Gastroesophageal sphincter (tissue), 4 donors: ENCODE results near the gene ZNF726. TPM values are rescaled to one million over a fixed set of nuclear protein-coding genes. Genes with fewer than 3 reads are reported as not detected.
"Not testable (repeated sequence)": the region's sequence is repeated elsewhere in the genome, so short reads cannot be mapped to it uniquely, and the experiment has no call there.

Experiments used
- ATAC-seq: fragments of 150-250 bp; one replicate; pipeline ENCODE4 v1.9.1; 2016; ENCODE audit warnings: mild to moderate bottlenecking, moderate library complexity
- H3K27ac ChIP-seq, 4 donors: fragments of 200-600 bp; sonication (generic) in 3 of 4; 1 replicate in 3 of 4; 2 replicates in 1 of 4; pipeline ENCODE4 v1.5.1; 2016 to 2019
- H3K27me3 ChIP-seq: fragments of 200-600 bp; sonication (generic); one replicate; pipeline ENCODE4 v1.5.1; 2019
- H3K36me3 ChIP-seq, 2 donors: fragments of 200-600 bp; sonication (generic); one replicate each; pipeline ENCODE4 v1.5.1; 2019; ENCODE audit warnings: control low read depth in 1 of 2
- H3K4me1 ChIP-seq, 3 donors: fragments of 200-600 bp; sonication (generic); 1 replicate in 2 of 3; 2 replicates in 1 of 3; pipeline ENCODE4 v1.5.1; 2016 to 2019; ENCODE audit warnings: control low read depth in 2 of 3
- H3K4me3 ChIP-seq, 2 donors: fragments of 200-600 bp; sonication (generic); one replicate each; pipeline ENCODE4 v1.5.1; 2019; ENCODE audit warnings: mild to moderate bottlenecking in 1 of 2, moderate library complexity in 1 of 2
- H3K9me3 ChIP-seq, 3 donors: fragments of 200-600 bp; sonication (generic); one replicate each; pipeline ENCODE4 v1.5.1; 2017 to 2019; ENCODE audit warnings: control low read depth in 2 of 3
- CTCF ChIP-seq, 4 experiments: fragments of 200-600 bp in 2 of 4; fragments of 450-650 bp in 2 of 4; sonication (generic) in 1 of 4; IDR thresholded peaks; one replicate each; pipeline ENCODE4 v1.5.1; 2017 to 2019; ENCODE audit warnings: antibody characterized with exemption in 4 of 4, mild to moderate bottlenecking in 2 of 4, moderate library complexity in 2 of 4
- EP300 ChIP-seq: sonication (generic); formaldehyde crosslinking; IDR thresholded peaks from one replicate; pipeline ENCODE4 v1.6.1; 2017; ENCODE audit warnings: antibody characterized with exemption, mild to moderate bottlenecking
- POLR2A ChIP-seq, 2 donors: fragments of 450-650 bp; IDR thresholded peaks; one replicate each; pipeline ENCODE4 v1.6.1; 2017; ENCODE audit warnings: antibody characterized with exemption in 2 of 2, mild to moderate bottlenecking in 2 of 2, moderate library complexity in 1 of 2
- POLR2AphosphoS5 ChIP-seq: sonication (generic); formaldehyde crosslinking; IDR thresholded peaks from one replicate; pipeline ENCODE4 v1.6.1; 2017; ENCODE audit warnings: antibody characterized with exemption
- WGBS, 2 donors: methylation state at CpG; one replicate each; pipeline ENCODE4 v1.1.5; 2018; ENCODE audit warnings: low coverage in 1 of 2; 5-methylcytosine and 5-hydroxymethylcytosine counted together
- total RNA-seq, 4 donors: library from RNA; depleted of rRNA; stranded (reverse); fragments of >200 nt; gene quantifications; one replicate each; pipeline ENCODE4 v1.1.0, GENCODE V29; 2016

The ZNF726 gene
- total RNA-seq, 4 donors from 2014 or later, result 0.27 to 1.6 (median 0.35) TPM; not detected in 1

- H3K4me1 ChIP-seq, result no peaks in the 10 kb centered on the region
- no peaks in the 10 kb centered on the region for H3K9me3 ChIP-seq
- TF ChIP-seq POLR2AphosphoS5 (no peak), EP300 (no peak), POLR2A (IDR thresholded peaks at IDR 0.05) (no peak), CTCF (IDR thresholded peaks at IDR 0.05) (no peak)
- H3K27ac ChIP-seq, result no peak overlapping the region
- H3K4me3 ChIP-seq, result no peak overlapping the region
- 73 to 88% methylated on average over 3 to 12 of the region's 15 CpGs for WGBS, 2 donors
- no peaks in the 10 kb centered on the region for H3K36me3 ChIP-seq
- H3K27me3 ChIP-seq, result no peaks in the 10 kb centered on the region
- no peak for ATAC-seq
Measured at GRCh38 chr19:23957660-23958281, 43.1 kb downstream of the ZNF726 start.

GRCh38 chr19:23963396-23963795 is 48.7 kb downstream of the ZNF726 start:
- H3K36me3 ChIP-seq, H3K27ac ChIP-seq, H3K9me3 ChIP-seq, H3K4me3 ChIP-seq, H3K4me1 ChIP-seq, ATAC-seq, H3K27me3 ChIP-seq: not testable (repeated sequence)
- 67 to 91% methylated on average over 1 to 13 of the region's 20 CpGs for WGBS, 2 donors

GRCh38 chr19:23963881-23964280 is 49.2 kb downstream of the ZNF726 start:
- H3K27ac ChIP-seq, H3K4me1 ChIP-seq, H3K36me3 ChIP-seq, H3K9me3 ChIP-seq, ATAC-seq, H3K4me3 ChIP-seq, H3K27me3 ChIP-seq: not testable (repeated sequence)
- no CpG with 5 or more reads among the region's 25 CpGs for WGBS, 2 donors

DNA sequence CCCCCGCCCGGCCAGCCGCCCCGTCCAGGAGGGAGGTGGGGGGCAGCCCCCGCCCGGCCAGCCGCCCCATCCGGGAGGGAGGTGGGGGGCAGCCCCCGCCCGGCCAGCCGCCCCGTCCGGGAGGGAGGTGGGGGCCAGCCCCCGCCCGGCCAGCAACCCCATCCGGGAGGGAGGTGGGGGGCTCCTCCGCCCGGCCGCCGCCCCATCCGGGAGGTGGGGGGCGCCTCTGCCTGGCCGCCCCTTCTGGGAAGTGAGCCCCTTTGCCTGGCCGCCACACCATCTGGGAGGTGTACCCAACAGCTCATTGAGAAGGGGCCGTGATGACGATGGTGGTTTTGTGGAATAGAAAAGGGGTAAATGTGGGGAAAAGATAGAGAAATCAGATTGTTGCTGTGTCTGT is 49.6 kb downstream of the ZNF726 start:
- H3K36me3 ChIP-seq, H3K4me3 ChIP-seq, ATAC-seq, H3K9me3 ChIP-seq, H3K27ac ChIP-seq, H3K4me1 ChIP-seq: not testable (repeated sequence)
- WGBS, 2 donors, result no CpG with 5 or more reads among the region's 26 CpGs
- peaks cover 10% of the 10 kb centered on the region for H3K27me3 ChIP-seq

DNA sequence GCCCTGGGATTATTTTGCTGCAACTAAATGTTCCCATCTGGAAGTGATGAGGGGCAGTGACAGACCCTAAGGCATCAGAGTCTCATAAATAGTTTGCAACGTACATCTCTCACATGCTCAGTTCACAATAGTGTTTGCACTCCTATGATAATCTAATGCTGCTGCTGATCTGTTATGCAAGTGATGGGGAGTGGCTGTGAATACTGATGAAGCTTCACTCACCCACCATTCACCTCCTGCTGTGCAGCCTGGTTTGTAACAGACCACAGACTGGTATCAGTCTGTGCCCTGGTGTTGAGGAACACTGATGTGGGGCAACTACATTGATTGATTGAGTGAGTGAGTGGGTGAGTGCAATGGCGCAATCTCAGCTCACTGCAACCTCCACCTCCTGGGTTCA is 54.9 kb downstream of the ZNF726 start:
- ATAC-seq, result no peak
- Histone ChIP-seq H3K4me1 (no peaks in the 10 kb centered on the region), H3K27ac (no peak overlapping the region), H3K9me3 (no peaks in the 10 kb centered on the region), H3K36me3 (no peaks in the 10 kb centered on the region), H3K27me3 (peaks cover 46% of the 10 kb centered on the region), H3K4me3 (no peak overlapping the region)
- TF ChIP-seq CTCF (IDR thresholded peaks at IDR 0.05) (no peak), POLR2AphosphoS5 (no peak), EP300 (no peak), POLR2A (IDR thresholded peaks at IDR 0.05) (no peak)
- 30 to 46% methylated on average over 1 to 2 of the region's 2 CpGs for WGBS, 2 donors

DNA sequence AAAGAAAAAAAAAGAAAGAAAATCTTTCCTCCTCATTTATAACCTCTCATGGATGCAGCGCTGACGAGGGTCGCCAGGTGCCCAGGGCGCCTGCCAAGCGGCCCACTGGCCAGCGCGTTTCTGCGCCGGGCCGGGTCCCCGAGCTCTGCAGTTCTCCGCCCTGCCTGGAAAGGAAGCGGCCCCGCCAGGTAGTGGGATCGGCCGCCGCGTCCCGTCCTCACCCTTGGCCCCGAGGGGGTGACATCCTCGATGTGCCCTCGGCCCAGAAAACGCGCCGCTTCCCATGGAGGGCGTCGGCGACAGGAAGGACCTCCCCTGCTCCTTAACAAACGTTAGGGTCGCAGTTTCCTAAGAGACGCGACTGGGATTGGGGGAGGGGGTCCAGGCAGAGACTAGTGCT is 56.9 kb downstream of the ZNF726 start:
- TF ChIP-seq CTCF (IDR thresholded peaks at IDR 0.05), result no peak
- no peak for TF ChIP-seq POLR2AphosphoS5
- no peak for TF ChIP-seq EP300
- no peak for TF ChIP-seq POLR2A (IDR thresholded peaks at IDR 0.05)
- 1 to 20% methylated on average over 1 to 13 of the region's 32 CpGs for WGBS, 2 donors
- Histone ChIP-seq H3K27ac (no peak overlapping the region), H3K4me3 (peak overlapping the region in 1 of 2 donors; percentile 12), H3K36me3 (no peaks in the 10 kb centered on the region), H3K9me3 (no peaks in the 10 kb centered on the region), H3K4me1 (no peaks in the 10 kb centered on the region), H3K27me3 (peaks cover 46% of the 10 kb centered on the region)
- no peak for ATAC-seq
